A549 (cell line): ENCODE results near the gene SCUBE1. TPM values are rescaled to one million over a fixed set of nuclear protein-coding genes. Genes with fewer than 3 reads are reported as not detected.

Experiments
- ATAC-seq, 2 experiments: fragments of 200-7000 bp in 1 of 2; fragments of >200 bp in 1 of 2; cut with Nextera tagmentation in 1 of 2; cut with Tn5 transposase in 1 of 2; 3 replicates each; pipeline versions ENCODE4 v1.8.0 to v1.9.1; 2018 to 2020; ENCODE audit warnings: mild to moderate bottlenecking in 1 of 2, moderate library complexity in 1 of 2
- CTCF ChIA-PET: fragments of 300-600 bp; sonication (Branson Sonifier 250); formaldehyde crosslinking; extraction: SDS; loops from one replicate; lab custom pipeline; 2021; ENCODE audit warnings: antibody characterized with exemption, inconsistent platforms; lab: Yijun Ruan, JAX
- POLR2A ChIA-PET: fragments of 350-600 bp; formaldehyde crosslinking; extraction: SDS; loops from one replicate; lab custom pipeline; 2021; ENCODE audit warnings: antibody characterized with exemption, inconsistent platforms; lab: Yijun Ruan, JAX
- DNase-seq, 2 experiments: peaks; one replicate each; pipeline versions ENCODE4 v3.0.0 to v3.0.0-alpha.2; 2011 to 2016; ENCODE audit warnings: low read depth in 1 of 2, low spot score in 1 of 2
- FAIRE-seq: peaks from 2 replicates; lab custom pipeline; 2011; peaks lifted over from hg19 to GRCh38; lab: Jason Lieb, UNC
- H3K27ac ChIP-seq, 2 experiments: fragments of >200 bp; sonication (Bioruptor Twin); formaldehyde crosslinking; 3 replicates each; pipeline ENCODE4 v1.5.1; 2016 to 2017
- H3K4me1 ChIP-seq: fragments of >200 bp; sonication (Bioruptor Twin); formaldehyde crosslinking; 3 replicates; pipeline ENCODE4 v1.6.1; 2016
- H3K4me2 ChIP-seq: fragments of >200 bp; sonication (Bioruptor Twin); formaldehyde crosslinking; 3 replicates; pipeline ENCODE4 v1.6.1; 2016
- H3K4me3 ChIP-seq: fragments of >200 bp; sonication (Bioruptor Twin); formaldehyde crosslinking; 3 replicates; pipeline ENCODE4 v1.5.1; 2016
- H3K9me3 ChIP-seq: fragments of >200 bp; sonication (Bioruptor Twin); formaldehyde crosslinking; 3 replicates; pipeline ENCODE4 v1.6.1; 2016
- CBX2 ChIP-seq: fragments of 200-600 bp; sonication (generic); IDR thresholded peaks from 2 replicates; pipeline ENCODE4 v1.6.1; 2016; ENCODE audit warnings: low read depth, mild to moderate bottlenecking, borderline replicate concordance
- CEBPB ChIP-seq, 2 experiments: fragments of >200 bp in 1 of 2; sonication (Bioruptor Twin) in 1 of 2; formaldehyde crosslinking in 1 of 2; IDR thresholded peaks; 2 replicates each; pipeline ENCODE4 v1.6.1; 2012 to 2016
- E2F6 ChIP-seq: IDR thresholded peaks from 2 replicates; pipeline ENCODE4 v1.6.1; 2012; ENCODE audit warnings: low read depth, borderline replicate concordance
- EP300 ChIP-seq, 2 experiments: fragments of >200 bp; sonication (Bioruptor Twin); formaldehyde crosslinking; IDR thresholded peaks; 2 replicates in 1 of 2; 3 replicates in 1 of 2; pipeline ENCODE4 v1.6.1; 2016 to 2017
- ESRRA ChIP-seq: fragments of 150-350 bp; IDR thresholded peaks from 2 replicates; pipeline ENCODE4 v1.6.1; 2014; ENCODE audit warnings: mild to moderate bottlenecking, low read length, borderline replicate concordance
- FOSL2 ChIP-seq, 2 experiments: fragments of 450-650 bp in 1 of 2; fragments of >200 bp in 1 of 2; sonication (Bioruptor Twin) in 1 of 2; formaldehyde crosslinking; IDR thresholded peaks; 2 replicates each; pipeline versions ENCODE4 v1.5.0 to v1.6.1; 2016 to 2020; ENCODE audit warnings: mild to moderate bottlenecking in 1 of 2, moderate library complexity in 1 of 2
- HEYL ChIP-seq: fragments of 250-450 bp; sonication (Bioruptor Pico); IDR thresholded peaks from 2 replicates; pipeline ENCODE4 v1.8.0; 2021; ENCODE audit warnings: mild to moderate bottlenecking, moderate library complexity
- HOXA7 ChIP-seq: fragments of 250-450 bp; sonication (Bioruptor Pico); IDR thresholded peaks from 2 replicates; pipeline ENCODE4 v1.5.0; 2020; ENCODE audit warnings: mild to moderate bottlenecking, moderate library complexity
- JUNB ChIP-seq: fragments of >200 bp; sonication (Bioruptor Twin); formaldehyde crosslinking; IDR thresholded peaks from 2 replicates; pipeline ENCODE4 v1.6.1; 2016
- KDM5A ChIP-seq: fragments of 200-600 bp; sonication (generic); IDR thresholded peaks from 2 replicates; pipeline ENCODE4 v1.6.1; 2016; ENCODE audit warnings: antibody characterized with exemption, mild to moderate bottlenecking
- NFE2L2 ChIP-seq: fragments of 150-350 bp; conservative IDR thresholded peaks from 2 replicates; pipeline ENCODE4 v1.6.1; 2014; ENCODE audit warnings: low read length
- NR3C1 ChIP-seq: fragments of >200 bp; sonication (Bioruptor Twin); formaldehyde crosslinking; IDR thresholded peaks from 3 replicates; pipeline ENCODE4 v1.6.1; 2017
- RFX5 ChIP-seq: fragments of 450-650 bp; IDR thresholded peaks from 2 replicates; pipeline ENCODE4 v1.7.1; 2014; ENCODE audit warnings: antibody characterized with exemption, mild to moderate bottlenecking, moderate library complexity
- RNF2 ChIP-seq: fragments of 200-600 bp; sonication (generic); IDR thresholded peaks from 2 replicates; pipeline ENCODE4 v1.6.1; 2016; ENCODE audit warnings: low read depth, mild to moderate bottlenecking, antibody characterized with exemption, moderate library complexity, borderline replicate concordance
- SREBF2 ChIP-seq: fragments of 450-650 bp; IDR thresholded peaks from 2 replicates; pipeline ENCODE4 v1.6.1; 2014; ENCODE audit warnings: mild to moderate bottlenecking, moderate library complexity
- TP53 ChIP-seq: fragments of 250-450 bp; sonication (Bioruptor Pico); IDR thresholded peaks from 2 replicates; pipeline ENCODE4 v1.5.0; 2021; ENCODE audit warnings: mild to moderate bottlenecking, moderate library complexity
- ZC3H11A ChIP-seq: fragments of 450-650 bp; IDR thresholded peaks from 2 replicates; pipeline ENCODE4 v1.6.1; 2014; ENCODE audit warnings: antibody characterized with exemption, mild to moderate bottlenecking
- WGBS: methylation state at CpG from one replicate; pipeline ENCODE4 v1.1.6; 2017; ENCODE audit errors: missing lambda C conversion rate; 5-methylcytosine and 5-hydroxymethylcytosine counted together
- polyA plus RNA-seq, 4 experiments: library from polyadenylated mRNA; depleted of rRNA in 3 of 4; stranded (reverse); fragments of >200 nt; fragmentation: RNase III in 1 of 4; extraction: RNeasy Plus Mini Kit Qiagen cat#74134 plus additional on column Dnase treatment in 1 of 4; gene quantifications; 2 replicates in 3 of 4; 3 replicates in 1 of 4; pipeline ENCODE4 v1.2.3, GENCODE V29; 2011 to 2017
- TF ChIP-seq, protein P1 (sequence below): fragments of >200 bp; sonication (Bioruptor Twin); formaldehyde crosslinking; IDR thresholded peaks from 3 replicates; pipeline ENCODE4 v1.6.1; 2016
- TF ChIP-seq, protein P2 (sequence below): fragments of 200-600 bp; sonication (generic); IDR thresholded peaks from 2 replicates; pipeline ENCODE4 v1.6.1; 2016; ENCODE audit warnings: antibody characterized with exemption, mild to moderate bottlenecking, moderate library complexity
- TF ChIP-seq, protein P3 (sequence below): fragments of 250-450 bp; sonication (Bioruptor Pico); IDR thresholded peaks from 2 replicates; pipeline ENCODE4 v1.5.0; 2020; ENCODE audit warnings: low read depth, mild to moderate bottlenecking, moderate library complexity

Gene SCUBE1
- polyA plus RNA-seq, 2 of the 4 experiments (the other 2 are of a cell fraction), result 0.01 to 0.12 TPM

- TF ChIP-seq NFE2L2 (no peak), FOSL2 (IDR thresholded peaks at IDR 0.05) (no peak), FOSL2 (CRISPR knock-in tag; IDR thresholded peaks at IDR 0.05) (no peak), RNF2 (no peak)
- 46% methylated on average over 11 of the region's 15 CpGs for WGBS
- CTCF ChIA-PET, result interaction anchor here (1.7 to 2.3 kb wide), 2 partner anchors 10 to 103 kb away, joined by 5 to 12 read pairs; no protein-coding TSS in a partner anchor
Measured at GRCh38 chr22:43376765-43377547, 33.8 kb upstream of the SCUBE1 start.

DNA sequence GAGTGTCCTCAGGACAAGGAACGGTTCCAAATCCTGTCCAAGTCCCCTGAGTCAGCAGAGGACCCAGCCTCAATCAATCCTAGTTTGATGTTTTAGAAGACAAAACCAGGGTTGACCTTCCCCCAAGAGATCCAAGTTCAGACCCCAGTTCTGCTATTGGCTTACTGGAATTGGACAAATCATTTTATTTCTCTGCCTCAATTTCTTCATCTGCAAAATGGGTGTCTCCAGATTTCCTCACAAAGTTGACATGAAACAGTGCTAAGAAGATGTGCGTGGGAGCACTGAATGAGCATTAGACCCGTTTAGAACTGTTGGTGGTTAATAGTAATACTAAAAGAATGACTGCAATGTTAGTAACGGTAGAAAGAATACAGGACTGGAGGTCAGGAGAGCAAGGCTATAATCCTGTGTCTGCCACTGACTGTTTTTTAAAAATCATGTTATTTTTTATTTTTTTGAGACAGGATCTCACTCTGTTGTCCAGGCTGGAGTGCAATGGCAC is 32.8 kb upstream of the SCUBE1 start:
- H3K4me2 ChIP-seq, result no peak overlapping the region
- H3K4me1 ChIP-seq, result no peaks in the 10 kb centered on the region
- WGBS, result 25% methylated on average over 4 of the region's 4 CpGs
- no peak overlapping the region for H3K27ac ChIP-seq
- DNase-seq (no peak), FAIRE-seq (no peak), ATAC-seq (no peak)
- H3K4me3 ChIP-seq, result no peak overlapping the region
- no peaks in the 10 kb centered on the region for H3K9me3 ChIP-seq
- TF ChIP-seq E2F6, result no peak
- no peak for TF ChIP-seq CBX2
- TF ChIP-seq TP53, result no peak
- no peak for TF ChIP-seq NR3C1
- TF ChIP-seq ZC3H11A, result no peak
- TF ChIP-seq, protein P1, sequence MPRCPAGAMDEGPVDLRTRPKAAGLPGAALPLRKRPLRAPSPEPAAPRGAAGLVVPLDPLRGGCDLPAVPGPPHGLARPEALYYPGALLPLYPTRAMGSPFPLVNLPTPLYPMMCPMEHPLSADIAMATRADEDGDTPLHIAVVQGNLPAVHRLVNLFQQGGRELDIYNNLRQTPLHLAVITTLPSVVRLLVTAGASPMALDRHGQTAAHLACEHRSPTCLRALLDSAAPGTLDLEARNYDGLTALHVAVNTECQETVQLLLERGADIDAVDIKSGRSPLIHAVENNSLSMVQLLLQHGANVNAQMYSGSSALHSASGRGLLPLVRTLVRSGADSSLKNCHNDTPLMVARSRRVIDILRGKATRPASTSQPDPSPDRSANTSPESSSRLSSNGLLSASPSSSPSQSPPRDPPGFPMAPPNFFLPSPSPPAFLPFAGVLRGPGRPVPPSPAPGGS, result no peak
- TF ChIP-seq, protein P2, sequence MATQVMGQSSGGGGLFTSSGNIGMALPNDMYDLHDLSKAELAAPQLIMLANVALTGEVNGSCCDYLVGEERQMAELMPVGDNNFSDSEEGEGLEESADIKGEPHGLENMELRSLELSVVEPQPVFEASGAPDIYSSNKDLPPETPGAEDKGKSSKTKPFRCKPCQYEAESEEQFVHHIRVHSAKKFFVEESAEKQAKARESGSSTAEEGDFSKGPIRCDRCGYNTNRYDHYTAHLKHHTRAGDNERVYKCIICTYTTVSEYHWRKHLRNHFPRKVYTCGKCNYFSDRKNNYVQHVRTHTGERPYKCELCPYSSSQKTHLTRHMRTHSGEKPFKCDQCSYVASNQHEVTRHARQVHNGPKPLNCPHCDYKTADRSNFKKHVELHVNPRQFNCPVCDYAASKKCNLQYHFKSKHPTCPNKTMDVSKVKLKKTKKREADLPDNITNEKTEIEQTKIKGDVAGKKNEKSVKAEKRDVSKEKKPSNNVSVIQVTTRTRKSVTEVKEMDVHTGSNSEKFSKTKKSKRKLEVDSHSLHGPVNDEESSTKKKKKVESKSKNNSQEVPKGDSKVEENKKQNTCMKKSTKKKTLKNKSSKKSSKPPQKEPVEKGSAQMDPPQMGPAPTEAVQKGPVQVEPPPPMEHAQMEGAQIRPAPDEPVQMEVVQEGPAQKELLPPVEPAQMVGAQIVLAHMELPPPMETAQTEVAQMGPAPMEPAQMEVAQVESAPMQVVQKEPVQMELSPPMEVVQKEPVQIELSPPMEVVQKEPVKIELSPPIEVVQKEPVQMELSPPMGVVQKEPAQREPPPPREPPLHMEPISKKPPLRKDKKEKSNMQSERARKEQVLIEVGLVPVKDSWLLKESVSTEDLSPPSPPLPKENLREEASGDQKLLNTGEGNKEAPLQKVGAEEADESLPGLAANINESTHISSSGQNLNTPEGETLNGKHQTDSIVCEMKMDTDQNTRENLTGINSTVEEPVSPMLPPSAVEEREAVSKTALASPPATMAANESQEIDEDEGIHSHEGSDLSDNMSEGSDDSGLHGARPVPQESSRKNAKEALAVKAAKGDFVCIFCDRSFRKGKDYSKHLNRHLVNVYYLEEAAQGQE, result no peak
- TF ChIP-seq, protein P3, sequence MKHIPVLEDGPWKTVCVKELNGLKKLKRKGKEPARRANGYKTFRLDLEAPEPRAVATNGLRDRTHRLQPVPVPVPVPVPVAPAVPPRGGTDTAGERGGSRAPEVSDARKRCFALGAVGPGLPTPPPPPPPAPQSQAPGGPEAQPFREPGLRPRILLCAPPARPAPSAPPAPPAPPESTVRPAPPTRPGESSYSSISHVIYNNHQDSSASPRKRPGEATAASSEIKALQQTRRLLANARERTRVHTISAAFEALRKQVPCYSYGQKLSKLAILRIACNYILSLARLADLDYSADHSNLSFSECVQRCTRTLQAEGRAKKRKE (CRISPR knock-in tag), result no peak
- TF ChIP-seq KDM5A, result no peak
- no peak for TF ChIP-seq CEBPB (IDR thresholded peaks at IDR 0.05)
- TF ChIP-seq HOXA7 (CRISPR knock-in tag), result no peak
- no peak for TF ChIP-seq HEYL (CRISPR knock-in tag)
- no peak for TF ChIP-seq SREBF2
- no peak for TF ChIP-seq EP300 (IDR thresholded peaks at IDR 0.05)
- TF ChIP-seq ESRRA, result no peak
- TF ChIP-seq JUNB, result no peak
- no peak for TF ChIP-seq RFX5
- ChIA-PET CTCF (no interaction called here), POLR2A (no interaction called here)

More at GRCh38 chr22:43376765-43377547, 33.8 kb upstream of the SCUBE1 start:
- Histone ChIP-seq H3K27ac (no peak overlapping the region), H3K4me1 (no peaks in the 10 kb centered on the region), H3K4me3 (no peak overlapping the region), H3K4me2 (no peak overlapping the region), H3K9me3 (no peaks in the 10 kb centered on the region)
- DNase-seq (no peak), FAIRE-seq (no peak), ATAC-seq (no peak)
- POLR2A ChIA-PET, result no interaction called here
